Mucosa of descending colon (tissue), 3 donors: ENCODE measurements around the gene SEPTIN1. TPM values are rescaled to one million over a fixed set of nuclear protein-coding genes. Genes with fewer than 3 reads are reported as not detected.

Experiments used
- ATAC-seq: fragments of 200-7000 bp; cut with Tn5 transposase; one replicate; pipeline ENCODE4 v1.9.1; 2020; ENCODE audit warnings: mild to moderate bottlenecking, moderate library complexity
- DNase-seq, 3 donors: peaks; one replicate each; pipeline ENCODE4 v3.0.0-alpha.2; 2020
- H3K36me3 ChIP-seq: fragments of 200-600 bp; one replicate; pipeline ENCODE4 v1.8.0; 2021; ENCODE audit warnings: low read depth, mild to moderate bottlenecking
- H3K4me1 ChIP-seq: fragments of 200-600 bp; one replicate; pipeline ENCODE4 v1.8.0; 2021; ENCODE audit warnings: low read depth, mild to moderate bottlenecking
- H3K4me3 ChIP-seq: fragments of 200-600 bp; one replicate; pipeline ENCODE4 v1.8.0; 2021; ENCODE audit warnings: mild to moderate bottlenecking
- H3K9me3 ChIP-seq: fragments of 200-600 bp; one replicate; pipeline ENCODE4 v1.8.0; 2021; ENCODE audit warnings: mild to moderate bottlenecking
- CTCF ChIP-seq: fragments of 200-600 bp; IDR thresholded peaks from one replicate; pipeline ENCODE4 v1.8.0; 2022; ENCODE audit warnings: antibody characterized with exemption, mild to moderate bottlenecking
- intact Hi-C, 2 donors: fragments of 100-400 bp; cut with DNase I in 1 of 2; cut with micrococcal nuclease in 1 of 2; formaldehyde crosslinking; loops; one replicate each; pipeline versions ENCODE4 v1.11.0 to v1.11.1; 2022; cut with DNase I, micrococcal nuclease
- total RNA-seq, 3 donors: library from RNA; stranded (reverse); fragmentation: NEBNext Ultra II Directional in 2 of 3; extraction: Animal tissue kit (Norgen Biotek cat#: 25700) in 2 of 3; gene quantifications; one replicate each; pipeline versions ENCODE4 v1.2.1 to v1.2.4, GENCODE V29; 2021 to 2023
- donor health status: DM: no; HTN: no; CAD: no; lungs with moderate emphysema.
- donor health status: DM: no; HTN: no; CAD: no.
- donor health status: DM: no; HTN: yes; CAD: no.

SEPTIN1 gene
- total RNA-seq, 3 donors from 2014 or later: 5.6 to 6.1 (median 6.0) TPM

GRCh38 chr16:30406795-30407101 is 24.4 kb upstream of the SEPTIN1 start:
- intact Hi-C loops: no loop called here
- peaks cover 3% of the 10 kb centered on the region for H3K4me1 ChIP-seq
- H3K4me3 ChIP-seq: no peak overlapping the region
- TF ChIP-seq CTCF: no peak
- H3K9me3 ChIP-seq: no peaks in the 10 kb centered on the region
- DNase-seq (no peak), ATAC-seq (no peak)
- H3K36me3 ChIP-seq: no peaks in the 10 kb centered on the region

GRCh38 chr16:30401768-30402425 is 19.5 kb upstream of the SEPTIN1 start:
- ATAC-seq (peak; percentile 12), DNase-seq (no peak)
- H3K36me3 ChIP-seq: no peaks in the 10 kb centered on the region
- no peak overlapping the region for H3K4me3 ChIP-seq
- TF ChIP-seq CTCF: no peak
- intact Hi-C loops: no loop called here
- H3K4me1 ChIP-seq: peaks cover 2% of the 10 kb centered on the region
- H3K9me3 ChIP-seq: no peaks in the 10 kb centered on the region

- no peak overlapping the region for H3K4me3 ChIP-seq
- H3K4me1 ChIP-seq: peaks cover 13% of the 10 kb centered on the region
- TF ChIP-seq CTCF: no peak
- H3K36me3 ChIP-seq: no peaks in the 10 kb centered on the region
- intact Hi-C loops: no loop called here
- DNase-seq: no peak
- no peak for ATAC-seq
- no peaks in the 10 kb centered on the region for H3K9me3 ChIP-seq
Observed at GRCh38 chr16:30399435-30400186, 17.2 kb upstream of the SEPTIN1 start.

GRCh38 chr16:30398661-30399434 is 16.5 kb upstream of the SEPTIN1 start:
- intact Hi-C loops: no loop called here
- Histone ChIP-seq H3K9me3 (no peaks in the 10 kb centered on the region), H3K4me1 (peaks cover 13% of the 10 kb centered on the region), H3K4me3 (no peak overlapping the region), H3K36me3 (no peaks in the 10 kb centered on the region)
- no peak for TF ChIP-seq CTCF
- DNase-seq (peak in 1 of 3 donors; percentile 55), ATAC-seq (no peak)

GRCh38 chr16:30397776-30398660 is 15.7 kb upstream of the SEPTIN1 start:
- Histone ChIP-seq H3K36me3 (no peaks in the 10 kb centered on the region), H3K4me1 (peaks cover 13% of the 10 kb centered on the region), H3K9me3 (no peaks in the 10 kb centered on the region), H3K4me3 (no peak overlapping the region)
- no peak for TF ChIP-seq CTCF
- no peak for ATAC-seq
- DNase-seq: peak in 1 of 3 donors; percentile 52
- intact Hi-C loops: no loop called here
